Cardiac muscle cell (in vitro differentiated cells and primary cell): ENCODE results near the gene ANKRD11. TPM values are rescaled to one million over a fixed set of nuclear protein-coding genes. Genes with fewer than 3 reads are reported as not detected.

Experiments
- DNase-seq, 2 donors: peaks; one replicate each; pipeline versions ENCODE4 v3.0.0 to v3.0.0-alpha.2; 2010 to 2017; ENCODE audit warnings: low read depth in 1 of 2, low spot score in 1 of 2
- H3K27ac ChIP-seq: fragments of 200-600 bp; sonication (generic); 2 replicates; pipeline ENCODE4 v1.5.1; 2016
- H3K27me3 ChIP-seq: fragments of 200-600 bp; sonication (generic); 2 replicates; pipeline ENCODE4 v1.6.0; 2016; ENCODE audit warnings: control low read depth
- H3K36me3 ChIP-seq: fragments of 200-600 bp; sonication (generic); 2 replicates; pipeline ENCODE4 v1.5.1; 2016; ENCODE audit warnings: control low read depth
- H3K4me1 ChIP-seq: fragments of 200-600 bp; sonication (generic); 2 replicates; pipeline ENCODE4 v1.8.1; 2017; ENCODE audit warnings: low read depth, mild to moderate bottlenecking, mixed run types
- H3K4me3 ChIP-seq: fragments of 200-600 bp; sonication (generic); 2 replicates; pipeline ENCODE4 v1.5.1; 2016; ENCODE audit warnings: mild to moderate bottlenecking
- H3K9me3 ChIP-seq: fragments of 200-600 bp; sonication (generic); 2 replicates; pipeline ENCODE4 v1.5.1; 2017; ENCODE audit warnings: low read depth, mild to moderate bottlenecking, control low read depth
- polyA plus RNA-seq: library from polyadenylated mRNA; unstranded; fragments of >200 nt; fragmentation: Nextera tagmentation; extraction: Ambion mirVana; gene quantifications from 2 replicates; pipeline ENCODE4 v1.2.1, GENCODE V29; 2016
- total RNA-seq: library from RNA; depleted of rRNA; stranded (reverse); fragments of >200 nt; gene quantifications from 2 replicates; pipeline ENCODE4 v1.2.3, GENCODE V29; 2016
- TF ChIP-seq, protein P1 (sequence below): IDR thresholded peaks from 2 replicates; pipeline ENCODE4 v1.5.1; 2012; ENCODE audit warnings: low read depth, mild to moderate bottlenecking, low read length

ANKRD11 gene
- total and polyA plus RNA-seq, 2 experiments from 2014 or later: 111 to 131 TPM

DNA sequence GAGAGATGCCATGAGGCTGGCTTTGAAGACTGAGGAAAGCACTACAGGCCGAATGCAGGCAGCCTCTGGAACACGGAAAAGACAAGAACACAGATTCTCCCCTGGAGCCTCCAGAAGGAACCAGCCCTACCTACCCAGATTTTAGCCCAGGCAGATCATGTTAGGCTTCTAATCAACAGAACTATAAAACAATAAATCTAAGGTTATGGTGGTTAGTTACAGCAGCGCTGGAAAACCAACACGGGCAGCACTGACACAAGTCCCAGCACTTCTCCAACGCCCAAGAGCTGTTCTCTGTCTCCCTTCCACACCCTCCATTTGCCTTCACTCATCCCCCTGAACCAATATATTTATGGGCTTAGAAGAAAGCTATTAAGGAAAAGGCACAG, 7.5 kb downstream of the ANKRD11 start:
- Histone ChIP-seq H3K27me3 (no peaks in the 10 kb centered on the region), H3K27ac (no peak overlapping the region), H3K4me3 (no peak overlapping the region), H3K4me1 (peaks cover 45% of the 10 kb centered on the region), H3K36me3 (no peaks in the 10 kb centered on the region), H3K9me3 (no peaks in the 10 kb centered on the region)
- no peak for DNase-seq
- TF ChIP-seq, protein P1, sequence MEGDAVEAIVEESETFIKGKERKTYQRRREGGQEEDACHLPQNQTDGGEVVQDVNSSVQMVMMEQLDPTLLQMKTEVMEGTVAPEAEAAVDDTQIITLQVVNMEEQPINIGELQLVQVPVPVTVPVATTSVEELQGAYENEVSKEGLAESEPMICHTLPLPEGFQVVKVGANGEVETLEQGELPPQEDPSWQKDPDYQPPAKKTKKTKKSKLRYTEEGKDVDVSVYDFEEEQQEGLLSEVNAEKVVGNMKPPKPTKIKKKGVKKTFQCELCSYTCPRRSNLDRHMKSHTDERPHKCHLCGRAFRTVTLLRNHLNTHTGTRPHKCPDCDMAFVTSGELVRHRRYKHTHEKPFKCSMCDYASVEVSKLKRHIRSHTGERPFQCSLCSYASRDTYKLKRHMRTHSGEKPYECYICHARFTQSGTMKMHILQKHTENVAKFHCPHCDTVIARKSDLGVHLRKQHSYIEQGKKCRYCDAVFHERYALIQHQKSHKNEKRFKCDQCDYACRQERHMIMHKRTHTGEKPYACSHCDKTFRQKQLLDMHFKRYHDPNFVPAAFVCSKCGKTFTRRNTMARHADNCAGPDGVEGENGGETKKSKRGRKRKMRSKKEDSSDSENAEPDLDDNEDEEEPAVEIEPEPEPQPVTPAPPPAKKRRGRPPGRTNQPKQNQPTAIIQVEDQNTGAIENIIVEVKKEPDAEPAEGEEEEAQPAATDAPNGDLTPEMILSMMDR: no peak

DNA sequence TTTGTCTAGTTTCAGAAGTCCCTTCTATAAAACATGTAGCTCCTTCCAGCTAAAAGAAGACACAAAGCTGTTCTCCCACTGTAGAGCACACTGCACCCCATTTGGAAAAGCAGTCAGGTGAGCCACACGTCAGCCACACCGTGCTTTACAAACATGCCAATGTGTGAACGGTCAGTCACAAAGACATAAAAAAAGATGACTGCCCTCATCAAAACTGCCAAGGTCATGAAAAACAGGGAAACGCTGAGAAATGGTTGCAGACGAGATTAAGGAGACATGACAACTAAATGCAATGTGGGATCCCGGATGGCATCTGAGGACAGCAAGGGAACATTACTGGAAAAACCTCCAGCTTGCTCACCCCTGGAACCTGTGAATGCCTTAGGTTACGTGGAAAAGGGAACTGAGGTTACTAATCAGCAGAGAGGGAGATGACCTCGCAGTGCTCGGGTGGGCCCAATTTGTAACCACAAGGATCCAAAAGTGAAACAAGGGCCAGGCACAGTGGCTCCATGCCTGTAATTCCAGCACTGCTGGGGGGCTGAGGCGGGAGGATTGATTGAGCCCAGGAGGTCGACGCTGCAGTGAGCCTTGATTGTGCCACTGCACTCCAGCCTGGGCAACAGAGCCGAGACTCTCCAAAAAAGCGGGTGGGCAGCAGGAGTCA, 8.1 kb downstream of the ANKRD11 start:
- DNase-seq: no peak
- H3K27ac ChIP-seq: peak overlapping the region; percentile 9
- no peaks in the 10 kb centered on the region for H3K9me3 ChIP-seq
- TF ChIP-seq, protein P1: no peak
- H3K4me1 ChIP-seq: peaks cover 43% of the 10 kb centered on the region
- H3K36me3 ChIP-seq: no peaks in the 10 kb centered on the region
- no peaks in the 10 kb centered on the region for H3K27me3 ChIP-seq
- no peak overlapping the region for H3K4me3 ChIP-seq

DNA sequence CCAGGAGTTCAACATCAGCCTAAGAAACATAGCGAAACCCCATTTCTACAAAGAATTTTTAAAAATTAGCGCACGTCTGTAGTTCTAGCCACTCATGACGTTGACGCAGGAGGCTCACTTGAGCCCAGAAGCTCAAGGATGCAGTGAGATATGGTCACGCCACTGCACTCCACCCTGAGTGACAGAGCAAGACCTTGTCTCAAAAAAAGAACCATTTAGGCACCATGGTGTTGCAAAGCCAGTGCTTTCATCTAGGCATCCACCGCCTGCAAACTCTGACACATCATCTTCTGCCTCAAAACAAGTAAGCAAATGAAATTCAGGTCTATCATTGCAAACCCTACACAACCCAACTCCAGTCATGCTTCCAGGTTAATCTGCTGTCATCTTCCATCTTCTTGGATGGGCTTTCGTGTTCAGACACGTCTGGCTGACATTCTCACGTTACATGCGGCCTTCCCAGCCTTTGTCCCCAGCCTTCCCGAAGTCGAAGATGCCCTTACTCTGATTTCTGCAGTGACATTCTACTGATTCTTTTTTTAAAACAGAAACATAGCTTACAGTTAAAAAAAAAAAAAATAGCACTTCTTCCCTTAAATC, 8.9 kb downstream of the ANKRD11 start:
- no peaks in the 10 kb centered on the region for H3K9me3 ChIP-seq
- H3K36me3 ChIP-seq: no peaks in the 10 kb centered on the region
- H3K27ac ChIP-seq: no peak overlapping the region
- no peaks in the 10 kb centered on the region for H3K27me3 ChIP-seq
- H3K4me1 ChIP-seq: peaks cover 43% of the 10 kb centered on the region
- no peak for DNase-seq
- H3K4me3 ChIP-seq: no peak overlapping the region
- TF ChIP-seq, protein P1: no peak

DNA sequence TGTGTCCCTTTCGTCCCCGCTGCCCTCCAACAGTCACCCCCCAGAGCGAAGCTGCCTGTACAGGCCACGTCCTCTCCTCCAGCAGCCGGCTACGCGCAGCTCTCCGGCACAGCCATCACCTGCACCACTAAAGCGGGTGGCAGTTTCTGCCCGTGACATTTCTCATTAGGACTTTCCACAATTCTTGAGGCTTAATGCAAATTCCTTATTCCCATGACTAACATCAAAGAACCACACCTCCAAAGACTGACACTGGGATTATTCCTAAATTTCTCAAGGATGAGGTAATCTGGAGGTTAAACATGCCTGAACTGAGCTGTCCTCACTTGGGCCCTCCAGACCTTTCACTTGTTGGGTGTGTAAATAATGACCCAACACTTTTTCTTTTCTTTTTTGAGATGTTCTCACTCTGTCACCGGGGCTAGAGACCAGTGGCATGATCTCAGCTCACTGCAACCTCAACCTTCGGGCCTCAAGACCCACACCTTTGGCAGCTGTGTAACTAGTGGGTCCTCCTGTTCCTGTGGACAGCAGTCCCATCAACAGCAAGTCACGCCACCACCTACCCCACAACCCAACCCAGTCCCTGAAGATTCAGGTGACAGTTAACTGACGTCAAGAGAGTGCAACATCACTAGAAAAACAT, 11.7 kb downstream of the ANKRD11 start:
- H3K36me3 ChIP-seq: no peaks in the 10 kb centered on the region
- TF ChIP-seq, protein P1: no peak
- no peaks in the 10 kb centered on the region for H3K9me3 ChIP-seq
- no peak overlapping the region for H3K4me3 ChIP-seq
- peak in 1 of 2 donors; percentile 32 for DNase-seq
- no peaks in the 10 kb centered on the region for H3K27me3 ChIP-seq
- H3K4me1 ChIP-seq: peaks cover 38% of the 10 kb centered on the region
- no peak overlapping the region for H3K27ac ChIP-seq

DNA sequence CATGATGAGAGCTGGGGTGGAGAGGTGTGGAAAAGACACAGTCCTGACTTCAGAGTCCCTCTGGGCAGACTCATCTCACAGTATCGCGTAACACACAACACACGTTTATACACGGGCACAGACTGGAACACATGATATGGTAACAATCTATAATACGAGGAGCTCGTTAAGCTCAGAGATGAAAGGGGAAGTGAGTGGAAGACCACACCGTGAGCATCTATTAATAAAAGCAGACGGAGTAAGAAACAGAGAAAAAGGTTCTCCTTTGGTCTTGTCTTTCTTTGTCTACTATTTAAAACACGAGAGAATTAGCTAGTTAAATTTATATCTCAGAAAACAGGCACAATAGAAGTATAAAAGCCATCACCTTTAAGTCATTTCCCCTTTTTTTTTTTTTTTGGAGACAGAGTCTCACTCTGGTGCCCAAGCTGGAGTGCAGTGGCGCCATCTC, 13.5 kb downstream of the ANKRD11 start:
- Histone ChIP-seq H3K27ac (no peak overlapping the region), H3K9me3 (no peaks in the 10 kb centered on the region), H3K27me3 (no peaks in the 10 kb centered on the region), H3K4me3 (no peak overlapping the region), H3K36me3 (no peaks in the 10 kb centered on the region), H3K4me1 (peaks cover 25% of the 10 kb centered on the region)
- TF ChIP-seq, protein P1: no peak
- DNase-seq: no peak
